ENCODE data around the gene PDCD2L.
A peak's percentile ranks its signal among the peaks of the same experiment; 100 is the strongest.
"Not testable (repeated sequence)": the region's sequence is repeated elsewhere in the genome, so short reads cannot be mapped to it uniquely, and the experiment has no call there.

Gene PDCD2L, protein sequence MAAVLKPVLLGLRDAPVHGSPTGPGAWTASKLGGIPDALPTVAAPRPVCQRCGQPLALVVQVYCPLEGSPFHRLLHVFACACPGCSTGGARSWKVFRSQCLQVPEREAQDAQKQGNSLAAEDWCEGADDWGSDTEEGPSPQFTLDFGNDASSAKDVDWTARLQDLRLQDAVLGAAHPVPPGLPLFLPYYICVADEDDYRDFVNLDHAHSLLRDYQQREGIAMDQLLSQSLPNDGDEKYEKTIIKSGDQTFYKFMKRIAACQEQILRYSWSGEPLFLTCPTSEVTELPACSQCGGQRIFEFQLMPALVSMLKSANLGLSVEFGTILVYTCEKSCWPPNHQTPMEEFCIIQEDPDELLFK

DNA sequence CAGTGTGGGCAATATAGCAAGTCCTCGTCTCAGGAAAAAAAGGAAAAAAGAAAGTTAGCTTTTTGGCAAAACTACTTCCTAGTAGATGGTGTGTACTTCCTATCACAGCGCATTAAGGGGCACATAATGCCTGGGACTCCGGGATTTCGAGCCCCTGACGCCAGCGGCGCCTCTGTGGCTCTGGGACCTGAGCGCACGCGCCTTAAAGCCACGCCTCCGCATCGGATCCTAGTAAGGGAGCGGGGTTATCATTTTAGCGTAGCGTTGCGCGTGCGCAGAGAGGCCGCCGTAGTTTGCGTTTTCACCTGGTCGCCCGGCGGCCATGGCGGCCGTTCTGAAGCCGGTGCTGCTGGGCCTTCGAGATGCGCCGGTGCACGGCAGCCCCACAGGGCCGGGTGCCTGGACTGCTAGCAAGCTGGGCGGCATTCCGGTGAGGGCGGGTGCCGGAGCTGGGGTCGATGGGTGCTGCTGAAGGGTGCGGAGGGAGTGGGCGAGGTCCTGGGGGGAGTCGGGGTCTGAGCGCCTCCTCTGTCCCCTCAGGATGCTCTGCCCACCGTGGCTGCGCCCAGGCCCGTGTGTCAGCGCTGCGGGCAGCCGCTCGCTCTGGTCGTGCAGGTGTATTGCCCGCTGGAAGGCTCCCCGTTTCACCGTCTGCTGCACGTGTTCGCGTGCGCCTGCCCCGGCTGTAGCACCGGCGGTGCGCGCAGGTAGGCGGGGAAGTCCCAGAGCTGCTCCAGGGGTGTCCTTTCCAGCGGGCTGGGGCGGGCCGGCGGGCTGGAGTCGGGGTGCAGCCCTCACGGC lies at the start of gene PDCD2L:
PDCD2L (plus strand) TSS at position 291 of the 801 bp plus-strand sequence; CDS start at position 323, 32 bp downstream.
- peak; percentile 71 for FAIRE-seq

GRCh38 chr19:34355201-34355600 lies 49.0 kb upstream of the PDCD2L start:
- no peak for FAIRE-seq
- no peak for DNase-seq (ENCODE audit: insufficient read length, low spot score)

More for the DNA sequence above, at the start of gene PDCD2L:
- peak; percentile 97 for DNase-seq (ENCODE audit: insufficient read length, low spot score)

DNA sequence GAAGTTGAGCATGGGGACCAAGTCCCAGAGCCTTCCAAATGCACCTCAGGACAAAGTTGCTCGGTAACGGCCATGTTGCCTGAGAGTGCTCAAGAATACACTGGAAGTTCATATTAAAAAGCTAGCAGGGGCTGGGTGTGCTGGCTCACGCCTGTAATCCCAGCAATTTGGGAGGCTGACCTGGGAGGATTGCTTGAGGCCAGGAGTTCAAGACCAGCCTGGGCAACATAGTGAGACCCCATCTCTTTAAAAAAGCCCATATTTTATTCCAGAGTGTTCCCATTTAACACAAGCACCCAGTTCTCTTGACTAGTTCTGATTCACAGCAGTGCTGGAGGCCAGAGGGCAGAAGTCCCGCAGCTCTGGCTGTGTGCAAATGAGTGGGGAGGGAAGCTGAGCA lies 47.3 kb upstream of the PDCD2L start:
- DNase-seq (ENCODE audit: insufficient read length, low spot score), result no peak
- FAIRE-seq, result no peak

DNA sequence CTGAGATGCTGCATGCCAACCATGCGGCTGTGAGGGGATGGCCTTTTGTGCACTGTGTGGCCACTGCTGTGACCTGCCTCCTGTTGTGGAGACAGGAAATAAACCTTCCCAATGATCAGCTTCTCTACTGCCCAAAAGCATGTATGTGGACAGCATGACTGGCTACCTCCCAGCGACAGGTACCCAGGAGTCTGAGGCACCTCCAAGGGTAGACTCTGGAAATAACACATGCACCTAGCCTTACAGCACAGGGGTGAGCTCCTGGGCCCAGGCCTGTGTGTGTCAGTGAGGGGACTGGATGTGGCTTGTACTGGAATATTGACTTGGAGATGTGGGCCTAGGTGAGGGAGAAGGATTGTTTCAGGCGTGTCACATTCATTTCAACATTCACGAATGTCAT lies 46.8 kb upstream of the PDCD2L start:
- DNase-seq (ENCODE audit: insufficient read length, low spot score) (no peak), FAIRE-seq (no peak)

DNA sequence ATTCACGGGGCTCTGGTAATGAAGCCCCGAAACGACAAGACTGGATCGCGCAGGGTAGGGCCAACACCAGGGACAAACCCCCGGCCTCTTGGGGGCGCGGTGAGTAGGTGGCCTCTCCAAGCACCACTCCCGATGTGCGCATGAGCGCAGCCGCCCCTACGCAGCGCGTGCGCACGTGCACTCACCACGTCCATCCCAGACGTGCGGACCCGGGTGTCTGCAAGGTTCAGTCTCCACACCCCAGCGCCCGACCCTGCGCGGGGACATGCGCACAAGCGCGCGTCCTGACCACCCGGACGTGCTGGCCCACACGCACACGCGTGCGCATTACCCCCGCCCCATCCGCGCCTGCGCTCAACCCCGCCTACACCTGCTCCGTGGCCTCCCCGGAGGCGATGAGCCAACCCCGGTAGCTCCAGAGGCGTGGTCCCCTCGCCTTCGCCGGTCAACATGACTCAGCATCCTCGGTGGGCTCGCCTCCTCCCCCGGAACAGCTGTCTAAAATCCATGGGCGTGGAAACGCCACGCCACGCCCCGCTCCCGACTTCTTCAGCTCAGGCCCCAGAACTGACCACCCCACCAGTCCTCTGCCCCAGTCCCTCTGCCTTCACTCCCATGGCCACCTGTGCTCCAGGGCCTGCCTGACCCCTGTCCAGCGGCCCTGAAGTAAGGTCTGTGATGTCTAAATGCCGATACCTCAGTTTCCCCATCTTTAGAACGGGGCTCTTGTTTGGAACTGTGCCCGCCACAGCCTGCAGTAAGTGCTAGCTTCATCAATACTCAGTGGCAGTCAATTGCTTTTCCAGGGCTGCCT lies 44.9 kb upstream of the PDCD2L start:
- peak; percentile 99 for DNase-seq (ENCODE audit: insufficient read length, low spot score)
- FAIRE-seq, result peak; percentile 98

DNA sequence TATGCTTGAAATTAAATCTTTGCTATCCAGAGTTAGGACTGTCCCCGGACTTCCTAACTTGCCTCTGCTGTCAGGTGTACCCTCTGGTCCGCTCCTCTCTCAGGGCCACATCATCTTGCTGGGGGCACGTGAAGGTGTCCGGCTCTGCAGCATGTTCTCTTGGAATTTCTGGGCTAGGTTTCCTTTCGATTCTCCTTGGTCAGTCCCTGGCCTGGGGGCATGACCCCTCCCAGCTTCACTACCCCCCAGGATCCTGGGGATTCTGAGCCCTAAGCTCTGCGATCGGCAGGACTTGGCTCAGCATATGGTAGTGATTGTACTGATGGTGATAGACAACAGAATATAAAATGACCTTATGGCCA lies 44.3 kb upstream of the PDCD2L start:
- FAIRE-seq (no peak), DNase-seq (ENCODE audit: insufficient read length, low spot score) (no peak)

DNA sequence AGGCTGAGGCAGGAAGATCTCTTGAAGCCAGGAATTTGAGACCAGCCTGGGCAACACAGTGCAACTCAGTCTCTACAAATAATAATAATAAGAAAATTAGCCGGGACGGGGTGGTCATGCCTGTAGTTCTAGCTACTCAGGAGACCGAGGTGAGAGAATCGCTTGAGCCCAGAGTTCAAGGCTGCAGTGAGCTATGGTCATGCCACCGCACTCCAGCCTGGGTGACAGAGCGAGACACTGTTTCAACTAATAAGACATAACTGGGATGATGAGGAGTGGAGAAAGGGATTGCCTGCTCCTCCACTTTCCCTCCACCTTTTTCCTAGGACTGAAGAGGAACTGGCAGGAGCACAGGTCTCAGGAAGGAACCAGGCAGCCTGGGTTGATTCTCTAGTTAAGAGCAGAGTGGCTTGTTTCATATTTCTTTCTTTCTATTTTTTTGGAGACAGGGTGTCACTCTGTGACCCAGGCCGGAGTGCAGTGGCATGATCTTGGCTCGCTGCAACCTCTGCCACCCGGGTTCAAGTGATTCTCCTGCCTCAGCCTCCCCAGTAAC lies 43.8 kb upstream of the PDCD2L start:
- no peak for FAIRE-seq
- DNase-seq (ENCODE audit: insufficient read length, low spot score), result no peak

GRCh38 chr19:34362679-34363069 lies 41.5 kb upstream of the PDCD2L start:
- no peak for FAIRE-seq

DNA sequence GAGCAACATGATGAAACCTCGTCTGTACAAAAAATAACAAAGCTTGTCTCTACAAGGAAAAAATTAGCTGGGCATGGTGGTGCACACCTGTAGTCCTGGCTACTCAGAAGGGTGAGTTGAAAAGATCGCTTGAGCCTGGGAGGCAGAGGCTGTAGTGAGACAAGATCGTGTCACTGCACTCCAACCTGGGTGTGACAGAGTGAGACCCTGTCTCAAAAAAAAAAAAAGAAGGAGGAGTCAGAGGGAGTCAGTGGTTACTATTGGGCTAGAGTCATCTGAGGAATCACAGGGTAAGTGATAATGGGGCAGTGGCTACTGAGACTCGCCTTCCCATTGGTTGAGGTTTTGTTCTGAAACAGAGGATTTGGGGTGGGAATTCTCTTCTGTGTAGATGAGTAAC lies 41.1 kb upstream of the PDCD2L start:
- FAIRE-seq (no peak), DNase-seq (ENCODE audit: insufficient read length, low spot score) (no peak)

More at GRCh38 chr19:34362679-34363069, 41.5 kb upstream of the PDCD2L start:
- no peak for DNase-seq (ENCODE audit: insufficient read length, low spot score)

DNA sequence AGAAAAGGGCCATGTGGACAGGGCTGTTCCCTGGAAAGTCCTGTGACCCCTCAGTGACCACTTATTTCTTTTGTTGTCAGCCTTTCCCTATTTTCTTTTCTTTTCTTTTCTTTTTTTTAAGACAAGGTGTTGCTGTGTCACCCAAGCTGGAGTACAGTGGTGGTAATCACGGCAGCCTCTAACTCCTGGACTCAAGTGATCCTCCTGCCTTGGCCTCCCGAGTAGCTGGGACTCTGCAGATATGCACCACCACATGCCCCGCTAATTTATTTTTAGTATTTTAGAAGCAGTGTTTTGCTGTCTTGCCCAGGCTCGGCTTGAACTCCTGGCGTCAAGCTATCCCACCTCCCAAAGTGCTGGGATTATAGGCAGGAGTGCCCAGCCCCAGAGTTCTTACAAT lies 40.3 kb upstream of the PDCD2L start:
- no peak for DNase-seq (ENCODE audit: insufficient read length, low spot score)
- FAIRE-seq, result no peak

DNA sequence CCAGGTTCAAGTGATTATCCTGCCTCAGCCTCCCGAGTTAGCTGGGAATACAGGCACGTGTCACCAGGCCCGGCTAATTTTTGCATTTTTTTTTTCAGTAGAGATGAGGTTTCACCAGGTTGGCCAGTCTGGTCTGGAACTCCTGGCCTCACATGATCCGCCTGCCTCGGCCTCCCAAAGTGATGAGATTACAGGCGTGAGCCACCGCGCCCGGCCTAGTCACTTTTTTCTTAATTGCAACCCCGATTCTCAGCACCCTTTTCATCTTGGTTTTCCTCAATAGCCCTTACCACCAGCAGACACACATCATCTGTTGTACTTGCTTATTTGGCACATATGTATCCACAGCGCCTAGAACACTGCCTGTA lies 39.8 kb upstream of the PDCD2L start:
- DNase-seq (ENCODE audit: insufficient read length, low spot score), result no peak
- no peak for FAIRE-seq

DNA sequence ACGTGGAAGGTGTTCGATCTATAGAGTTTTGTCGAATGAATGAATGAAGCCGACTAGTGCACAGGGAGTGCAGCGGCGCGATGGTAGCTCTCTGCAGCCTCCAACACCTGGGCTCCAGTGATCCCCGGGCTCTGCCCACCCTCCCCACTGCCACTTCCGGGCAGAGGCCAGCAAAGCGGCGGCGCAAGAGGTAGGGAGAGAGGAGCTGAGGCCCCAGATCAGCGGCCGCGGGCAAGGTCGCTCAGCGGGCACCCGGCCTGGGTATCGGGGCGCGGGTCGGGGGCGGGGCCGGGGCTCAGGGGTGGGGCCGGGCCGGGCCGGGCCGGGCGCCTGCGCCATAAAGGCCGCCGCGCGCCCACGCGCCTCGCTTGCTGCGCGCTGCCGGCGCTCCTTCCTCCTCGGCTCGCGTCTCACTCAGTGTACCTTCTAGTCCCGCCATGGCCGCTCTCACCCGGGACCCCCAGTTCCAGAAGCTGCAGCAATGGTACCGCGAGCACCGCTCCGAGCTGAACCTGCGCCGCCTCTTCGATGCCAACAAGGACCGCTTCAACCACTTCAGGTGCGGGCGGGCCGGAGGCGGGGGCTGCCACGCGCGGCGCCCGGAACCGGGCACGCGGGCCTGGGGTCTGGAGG lies 39.3 kb upstream of the PDCD2L start, which contains the start of gene GPI:
GPI (plus strand) TSS at position 367 of the 633 bp plus-strand sequence; CDS start at position 438, 71 bp downstream.
- FAIRE-seq, result no peak

DNA sequence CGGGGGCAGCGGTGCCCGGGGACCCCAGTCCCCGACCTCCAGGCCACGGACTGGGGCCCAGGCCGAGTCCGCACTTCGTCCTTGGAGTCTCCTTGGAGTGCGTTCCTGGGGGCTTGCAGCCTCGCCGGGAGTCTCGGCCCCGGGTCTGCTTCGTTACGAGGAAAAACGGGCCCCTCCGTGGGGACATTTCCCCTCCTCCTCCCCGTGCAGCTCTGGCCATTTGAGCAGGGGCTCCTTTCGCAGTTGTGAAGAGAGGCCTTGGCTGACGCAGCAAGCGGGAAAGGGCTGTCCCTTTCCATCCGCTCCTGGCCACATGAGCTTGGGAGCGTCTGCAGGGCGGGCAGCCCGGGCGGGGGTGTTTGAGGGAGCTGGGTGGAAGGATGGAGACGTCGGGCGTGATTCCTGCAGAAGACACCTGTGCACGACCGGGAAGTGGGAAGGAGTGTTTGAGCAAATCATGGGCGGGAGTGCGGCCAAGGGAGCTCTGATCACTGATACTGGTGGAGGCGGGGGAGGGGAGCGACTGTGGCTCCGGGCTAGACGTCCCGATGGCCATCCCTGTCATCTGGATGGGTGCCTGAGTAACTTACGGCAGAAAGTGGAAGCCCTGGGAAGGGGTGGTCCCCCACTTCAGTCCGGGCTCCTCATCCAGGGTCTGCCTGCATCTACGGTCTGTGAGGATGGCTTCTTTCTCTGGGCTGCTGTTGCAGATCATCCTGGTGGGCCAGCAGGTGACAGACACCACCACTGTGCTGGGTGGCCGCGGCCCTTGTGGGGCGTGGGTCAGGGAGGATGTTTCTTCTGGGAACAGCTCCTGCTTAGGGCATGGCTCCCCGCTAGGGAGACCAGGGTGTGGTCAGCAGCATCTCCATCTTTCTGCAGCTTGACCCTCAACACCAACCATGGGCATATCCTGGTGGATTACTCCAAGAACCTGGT lies 38.5 kb upstream of the PDCD2L start:
- DNase-seq (ENCODE audit: insufficient read length, low spot score) (no peak), FAIRE-seq (no peak)

More for the DNA sequence above, 39.3 kb upstream of the PDCD2L start, which contains the start of gene GPI:
- peak; percentile 68 for DNase-seq (ENCODE audit: insufficient read length, low spot score)

DNA sequence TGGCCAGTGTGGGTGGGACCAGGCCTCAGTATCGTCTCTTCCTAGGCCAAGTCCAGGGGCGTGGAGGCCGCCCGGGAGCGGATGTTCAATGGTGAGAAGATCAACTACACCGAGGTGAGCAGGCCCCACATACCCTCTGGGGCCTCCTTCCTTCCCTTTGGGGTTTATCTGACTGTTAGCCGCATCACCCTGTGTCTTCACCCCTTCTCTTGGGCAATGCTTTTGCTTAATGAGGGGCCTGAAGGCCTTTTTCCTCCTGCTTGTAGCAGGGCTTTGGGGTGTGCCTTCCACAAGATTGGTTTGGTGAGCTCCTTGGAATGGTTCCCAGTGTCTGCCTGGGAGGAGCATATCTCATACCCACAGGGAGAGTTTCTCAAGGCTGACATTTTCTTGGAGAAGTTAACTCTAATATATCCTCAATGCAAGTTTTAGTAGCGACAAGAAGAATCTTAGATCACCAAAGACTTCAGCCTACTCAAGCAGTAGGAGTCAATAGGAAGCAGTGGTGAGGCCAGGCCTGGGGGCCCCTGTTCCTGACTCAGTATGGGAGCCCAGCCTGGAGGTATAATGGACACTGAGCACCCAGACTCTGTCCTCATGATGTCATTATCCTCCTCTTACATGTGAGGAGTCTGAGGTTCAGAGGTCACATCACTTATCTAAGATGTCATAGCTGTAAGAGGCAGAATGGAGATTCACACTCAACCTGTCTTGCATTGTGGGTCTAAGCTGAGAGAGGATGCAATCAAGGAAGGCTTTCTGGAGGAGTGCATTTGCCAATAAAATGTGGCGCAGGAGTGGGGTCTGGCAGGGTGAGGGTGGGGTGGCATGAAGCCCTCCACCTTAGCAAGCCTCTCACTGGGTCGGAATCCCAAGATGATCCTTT lies 37.2 kb upstream of the PDCD2L start:
- DNase-seq (ENCODE audit: insufficient read length, low spot score), result no peak
- no peak for FAIRE-seq

GRCh38 chr19:34367624-34367957 lies 36.6 kb upstream of the PDCD2L start:
- no peak for DNase-seq (ENCODE audit: insufficient read length, low spot score)
- no peak for FAIRE-seq

DNA sequence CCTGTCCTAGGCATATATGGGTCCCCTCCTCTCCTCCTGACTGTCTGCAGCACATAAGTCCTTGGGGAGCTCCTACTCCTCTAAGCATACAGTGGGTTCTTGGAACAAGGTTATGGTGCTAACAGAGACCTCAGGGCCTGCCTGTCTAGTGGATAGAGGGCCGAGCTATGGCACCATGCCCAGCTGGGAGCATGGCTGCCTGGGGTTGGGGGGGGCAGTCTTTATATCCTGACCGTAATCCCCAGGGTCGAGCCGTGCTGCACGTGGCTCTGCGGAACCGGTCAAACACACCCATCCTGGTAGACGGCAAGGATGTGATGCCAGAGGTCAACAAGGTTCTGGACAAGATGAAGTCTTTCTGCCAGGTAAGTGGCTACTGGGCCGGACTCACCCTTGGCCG lies 35.9 kb upstream of the PDCD2L start:
- FAIRE-seq (no peak), DNase-seq (ENCODE audit: insufficient read length, low spot score) (no peak)

- FAIRE-seq; DNase-seq (ENCODE audit: insufficient read length, low spot score): not testable (repeated sequence)
Measured at GRCh38 chr19:34369166-34369565, 35.0 kb upstream of the PDCD2L start.

GRCh38 chr19:34370117-34370516 lies 34.1 kb upstream of the PDCD2L start:
- FAIRE-seq, result no peak
- no peak for DNase-seq (ENCODE audit: insufficient read length, low spot score)

All from HTR-8/SVneo (cell line).